Measurements from ENCODE around the gene CRABP2. TPM values are rescaled to one million over a fixed set of nuclear protein-coding genes. Genes with fewer than 3 reads are reported as not detected.

CRABP2 gene
- total and polyA plus RNA-seq, 2 of the 13 experiments (the other 11 are each of a cell fraction or from before 2014, with no cell fraction given), result 0.40 to 0.60 TPM

DNA sequence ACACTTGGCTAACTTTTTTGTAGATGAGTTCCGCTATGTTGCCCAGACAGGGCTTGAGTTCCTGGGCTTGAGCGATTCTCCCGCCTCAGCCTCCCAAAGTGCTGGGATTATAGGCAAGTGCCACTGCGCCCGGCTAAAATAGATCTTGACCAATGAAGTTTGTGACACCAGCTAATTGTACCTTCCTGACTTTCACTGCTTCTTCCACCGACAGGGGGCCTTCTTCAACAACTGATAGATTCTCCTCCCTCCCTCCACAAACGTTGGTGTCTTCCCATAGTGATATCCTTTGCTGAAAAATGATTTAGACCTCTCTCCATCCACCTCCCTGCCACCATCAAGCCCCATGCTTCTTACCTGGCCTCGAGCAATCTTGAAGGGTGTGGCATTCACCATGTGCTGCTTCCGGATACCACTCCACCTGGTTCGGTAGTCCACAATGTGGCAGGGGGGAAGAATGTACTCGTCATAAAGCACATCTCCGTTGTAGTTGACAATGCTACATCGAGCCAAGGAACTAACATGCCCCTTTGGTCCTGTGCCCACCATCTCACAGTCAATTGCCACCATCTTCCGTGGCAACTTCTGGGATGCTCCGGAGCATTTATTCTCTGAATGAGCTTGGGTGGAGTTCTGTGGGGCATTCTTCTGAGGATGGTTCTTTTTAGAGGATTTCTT lies 21.3 kb upstream of the CRABP2 start (continued):
- no peak for TF ChIP-seq RCOR2 (CRISPR knock-in tag; IDR thresholded peaks at IDR 0.05)
- no peak for TF ChIP-seq ZZZ3 (CRISPR knock-in tag; IDR thresholded peaks at IDR 0.05; ENCODE audit: borderline replicate concordance)
- no peak for TF ChIP-seq ATRX (CRISPR knock-in tag; IDR thresholded peaks at IDR 0.05; ENCODE audit: borderline replicate concordance)
- no peak for TF ChIP-seq BRCA1 (CRISPR knock-in tag; IDR thresholded peaks at IDR 0.05)
- no peak for TF ChIP-seq TAF1 (CRISPR knock-in tag; IDR thresholded peaks at IDR 0.05)
- TF ChIP-seq, protein P1, sequence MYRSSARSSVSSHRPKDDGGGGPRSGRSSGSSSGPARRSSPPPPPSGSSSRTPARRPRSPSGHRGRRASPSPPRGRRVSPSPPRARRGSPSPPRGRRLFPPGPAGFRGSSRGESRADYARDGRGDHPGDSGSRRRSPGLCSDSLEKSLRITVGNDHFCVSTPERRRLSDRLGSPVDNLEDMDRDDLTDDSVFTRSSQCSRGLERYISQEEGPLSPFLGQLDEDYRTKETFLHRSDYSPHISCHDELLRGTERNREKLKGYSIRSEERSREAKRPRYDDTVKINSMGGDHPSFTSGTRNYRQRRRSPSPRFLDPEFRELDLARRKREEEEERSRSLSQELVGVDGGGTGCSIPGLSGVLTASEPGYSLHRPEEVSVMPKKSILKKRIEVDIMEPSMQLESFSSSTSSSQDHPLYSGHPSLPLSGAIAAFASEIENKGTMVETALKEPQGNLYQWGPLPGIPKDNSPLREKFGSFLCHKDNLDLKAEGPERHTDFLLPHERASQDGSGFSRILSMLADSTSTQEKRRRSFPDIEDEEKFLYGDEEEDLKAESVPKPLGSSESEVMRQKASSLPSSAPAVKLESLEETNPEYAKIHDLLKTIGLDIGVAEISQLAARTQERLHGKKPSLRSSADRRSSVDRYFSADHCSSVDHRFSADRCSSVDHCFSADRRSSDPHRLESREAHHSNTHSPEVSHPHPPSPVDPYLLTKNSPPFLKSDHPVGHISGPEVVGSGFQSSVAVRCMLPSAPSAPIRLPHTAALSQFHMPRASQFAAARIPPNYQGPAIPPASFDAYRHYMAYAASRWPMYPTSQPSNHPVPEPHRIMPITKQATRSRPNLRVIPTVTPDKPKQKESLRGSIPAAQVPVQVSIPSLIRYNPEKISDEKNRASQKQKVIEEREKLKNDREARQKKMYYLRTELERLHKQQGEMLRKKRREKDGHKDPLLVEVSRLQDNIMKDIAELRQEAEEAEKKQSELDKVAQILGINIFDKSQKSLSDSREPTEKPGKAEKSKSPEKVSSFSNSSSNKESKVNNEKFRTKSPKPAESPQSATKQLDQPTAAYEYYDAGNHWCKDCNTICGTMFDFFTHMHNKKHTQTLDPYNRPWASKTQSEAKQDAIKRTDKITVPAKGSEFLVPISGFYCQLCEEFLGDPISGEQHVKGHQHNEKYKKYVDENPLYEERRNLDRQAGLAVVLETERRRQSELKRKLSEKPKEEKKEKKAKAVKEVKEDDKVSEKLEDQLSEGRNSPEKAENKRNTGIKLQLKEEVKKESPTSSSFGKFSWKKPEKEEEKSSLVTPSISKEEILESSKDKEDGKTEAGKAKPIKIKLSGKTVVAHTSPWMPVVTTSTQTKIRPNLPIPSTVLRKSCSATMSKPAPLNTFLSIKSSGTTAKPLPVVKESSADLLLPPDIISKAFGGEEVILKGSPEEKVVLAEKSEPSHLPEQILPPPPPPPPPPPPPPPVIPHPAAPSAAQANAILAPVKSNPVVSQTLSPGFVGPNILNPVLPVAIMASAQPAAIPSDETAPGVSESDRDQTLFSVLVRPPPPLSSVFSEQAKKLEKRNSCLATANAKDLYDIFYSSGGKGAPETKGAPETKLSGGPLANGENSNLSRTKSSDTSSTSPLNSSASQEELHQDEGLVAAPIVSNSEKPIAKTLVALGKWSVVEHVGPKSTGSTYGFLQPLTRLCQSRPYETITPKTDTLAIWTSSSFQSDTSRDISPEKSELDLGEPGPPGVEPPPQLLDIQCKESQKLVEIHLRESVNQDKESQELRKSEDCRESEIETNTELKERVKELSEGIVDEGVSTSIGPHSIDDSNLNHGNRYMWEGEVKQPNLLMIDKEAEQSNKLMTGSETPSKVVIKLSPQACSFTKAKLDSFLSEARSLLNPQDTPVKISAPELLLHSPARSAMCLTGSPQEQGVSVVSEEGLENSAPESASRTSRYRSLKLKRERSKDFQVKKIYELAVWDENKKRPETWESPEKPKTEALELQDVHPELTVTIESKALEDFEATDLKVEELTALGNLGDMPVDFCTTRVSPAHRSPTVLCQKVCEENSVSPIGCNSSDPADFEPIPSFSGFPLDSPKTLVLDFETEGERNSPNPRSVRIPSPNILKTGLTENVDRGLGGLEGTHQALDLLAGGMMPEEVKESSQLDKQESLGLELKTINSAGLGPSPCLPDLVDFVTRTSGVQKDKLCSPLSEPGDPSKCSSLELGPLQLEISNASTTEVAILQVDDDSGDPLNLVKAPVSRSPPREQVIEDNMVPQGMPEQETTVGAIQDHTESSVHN (CRISPR knock-in tag; IDR thresholded peaks at IDR 0.05), result 0 out of 2 replicates have a peak, but pooled peaks have one; percentile 65
- no peak for TF ChIP-seq SRSF1 (optimal IDR thresholded peaks at IDR 0.05; ENCODE audit: low read depth, low read length)
- no peak for TF ChIP-seq FOXK1 (CRISPR knock-in tag; IDR thresholded peaks at IDR 0.05; ENCODE audit: borderline replicate concordance, low read depth)
- TF ChIP-seq, protein P2, sequence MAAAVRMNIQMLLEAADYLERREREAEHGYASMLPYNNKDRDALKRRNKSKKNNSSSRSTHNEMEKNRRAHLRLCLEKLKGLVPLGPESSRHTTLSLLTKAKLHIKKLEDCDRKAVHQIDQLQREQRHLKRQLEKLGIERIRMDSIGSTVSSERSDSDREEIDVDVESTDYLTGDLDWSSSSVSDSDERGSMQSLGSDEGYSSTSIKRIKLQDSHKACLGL (CRISPR knock-in tag; IDR thresholded peaks at IDR 0.05), result no peak
- TF ChIP-seq, protein P3, sequence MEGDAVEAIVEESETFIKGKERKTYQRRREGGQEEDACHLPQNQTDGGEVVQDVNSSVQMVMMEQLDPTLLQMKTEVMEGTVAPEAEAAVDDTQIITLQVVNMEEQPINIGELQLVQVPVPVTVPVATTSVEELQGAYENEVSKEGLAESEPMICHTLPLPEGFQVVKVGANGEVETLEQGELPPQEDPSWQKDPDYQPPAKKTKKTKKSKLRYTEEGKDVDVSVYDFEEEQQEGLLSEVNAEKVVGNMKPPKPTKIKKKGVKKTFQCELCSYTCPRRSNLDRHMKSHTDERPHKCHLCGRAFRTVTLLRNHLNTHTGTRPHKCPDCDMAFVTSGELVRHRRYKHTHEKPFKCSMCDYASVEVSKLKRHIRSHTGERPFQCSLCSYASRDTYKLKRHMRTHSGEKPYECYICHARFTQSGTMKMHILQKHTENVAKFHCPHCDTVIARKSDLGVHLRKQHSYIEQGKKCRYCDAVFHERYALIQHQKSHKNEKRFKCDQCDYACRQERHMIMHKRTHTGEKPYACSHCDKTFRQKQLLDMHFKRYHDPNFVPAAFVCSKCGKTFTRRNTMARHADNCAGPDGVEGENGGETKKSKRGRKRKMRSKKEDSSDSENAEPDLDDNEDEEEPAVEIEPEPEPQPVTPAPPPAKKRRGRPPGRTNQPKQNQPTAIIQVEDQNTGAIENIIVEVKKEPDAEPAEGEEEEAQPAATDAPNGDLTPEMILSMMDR (CRISPR knock-in tag; IDR thresholded peaks at IDR 0.05), result peak; percentile 80
- TF ChIP-seq NFATC3 (CRISPR knock-in tag; IDR thresholded peaks at IDR 0.05), result no peak
- TF ChIP-seq ZNF709 (CRISPR knock-in tag; IDR thresholded peaks at IDR 0.05), result no peak
- TF ChIP-seq, protein P4, sequence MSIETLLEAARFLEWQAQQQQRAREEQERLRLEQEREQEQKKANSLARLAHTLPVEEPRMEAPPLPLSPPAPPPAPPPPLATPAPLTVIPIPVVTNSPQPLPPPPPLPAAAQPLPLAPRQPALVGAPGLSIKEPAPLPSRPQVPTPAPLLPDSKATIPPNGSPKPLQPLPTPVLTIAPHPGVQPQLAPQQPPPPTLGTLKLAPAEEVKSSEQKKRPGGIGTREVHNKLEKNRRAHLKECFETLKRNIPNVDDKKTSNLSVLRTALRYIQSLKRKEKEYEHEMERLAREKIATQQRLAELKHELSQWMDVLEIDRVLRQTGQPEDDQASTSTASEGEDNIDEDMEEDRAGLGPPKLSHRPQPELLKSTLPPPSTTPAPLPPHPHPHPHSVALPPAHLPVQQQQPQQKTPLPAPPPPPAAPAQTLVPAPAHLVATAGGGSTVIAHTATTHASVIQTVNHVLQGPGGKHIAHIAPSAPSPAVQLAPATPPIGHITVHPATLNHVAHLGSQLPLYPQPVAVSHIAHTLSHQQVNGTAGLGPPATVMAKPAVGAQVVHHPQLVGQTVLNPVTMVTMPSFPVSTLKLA (IDR thresholded peaks at IDR 0.05), result no peak
- TF ChIP-seq ZNF253 (CRISPR knock-in tag; IDR thresholded peaks at IDR 0.05; ENCODE audit: borderline replicate concordance), result no peak
